ENCODE data around the gene RGS3. TPM values are rescaled to one million over a fixed set of nuclear protein-coding genes. Genes with fewer than 3 reads are reported as not detected.

The RGS3 gene
- total and polyA plus RNA-seq, 2 of the 13 experiments (the other 11 are each of a cell fraction or from before 2014, with no cell fraction given): 17.1 to 28.8 TPM

GRCh38 chr9:113614843-113615648 is 151.5 kb downstream of the RGS3 start:
- Histone ChIP-seq H4K20me1 (ENCODE audit: insufficient read depth, low read length) (no peaks in the 10 kb centered on the region), H3K4me1 (ENCODE audit: insufficient read depth, low read length) (peaks cover 82% of the 10 kb centered on the region), H2AFZ (ENCODE audit: low read length) (peak overlapping the region; percentile 50), H3K9me3 (ENCODE audit: low read length) (no peaks in the 10 kb centered on the region), H3K9ac (ENCODE audit: insufficient read depth, low read depth, low read length) (no peak overlapping the region; the same call in 1 of the 2 replicates), H3K4me3 (replicated peaks in 1 of 3; ENCODE audit: insufficient read depth in 1 of 3, low read depth in 2 of 3, low read length in 3 of 3) (no peak overlapping the region; a peak in 1 of 6 replicates), H3K79me2 (ENCODE audit: insufficient read depth, low read length) (no peaks in the 10 kb centered on the region), H3K27ac (ENCODE audit: extremely low read length, insufficient read depth, low read length) (no peak overlapping the region), H3K4me2 (ENCODE audit: low read depth, low read length) (peak overlapping the region; percentile 54), H3K36me3 (replicated peaks in 1 of 2; ENCODE audit: control insufficient read depth in 1 of 2, insufficient read depth in 2 of 2, low read length in 2 of 2) (no peaks in the 10 kb centered on the region), H3K27me3 (ENCODE audit: control insufficient read depth in 1 of 2, insufficient read depth in 2 of 2, low read length in 2 of 2) (peaks cover 0 to 13% of the 10 kb centered on the region in 2 experiments; a peak in 2 of 5 replicates)
- DNase-seq (ENCODE audit: low spot score) (no peak), FAIRE-seq (no peak), ATAC-seq (peak; percentile 33; the same call in 1 of the 3 replicates)
- ChIA-PET CTCF (ENCODE audit: low intra/inter-chr PET ratio, low total read pairs) (no interaction called here), POLR2A (interaction anchor here (1.2 to 2.3 kb wide), 4 partner anchors 8 to 37 kb away, joined by 4 to 10 read pairs (median 6); no protein-coding TSS in a partner anchor)
- intact Hi-C loops (cut with micrococcal nuclease; ENCODE audit: unreplicated experiment) (no loop called here), in situ Hi-C loops (cut with HindIII; ENCODE audit: extremely low pct_ligation_motif_present, low pct_unique_long_range_greater_than_20kb) (no loop called here)
- no TSS peak for BruUV-seq (replicated peaks)
- WGBS (ENCODE audit: low lambda C conversion rate): 21% methylated on average over 14 of the region's 14 CpGs
- TF ChIP-seq SALL2 (CRISPR knock-in tag; IDR thresholded peaks at IDR 0.05) (no peak), NR3C1 (CRISPR knock-in tag; IDR thresholded peaks at IDR 0.05) (no peak), REL (CRISPR knock-in tag; conservative IDR thresholded peaks at IDR 0.05) (no peak), ETV5 (CRISPR knock-in tag; IDR thresholded peaks at IDR 0.05; ENCODE audit: borderline replicate concordance) (no peak), HINFP (CRISPR knock-in tag; IDR thresholded peaks at IDR 0.05; ENCODE audit: low read depth) (no peak), PATZ1 (CRISPR knock-in tag; IDR thresholded peaks at IDR 0.05) (0 out of 2 replicates have a peak, but pooled peaks have one; percentile 21), ZHX1 (CRISPR knock-in tag; IDR thresholded peaks at IDR 0.05; ENCODE audit: low read depth) (no peak), MAF1 (CRISPR knock-in tag; IDR thresholded peaks at IDR 0.05; ENCODE audit: borderline replicate concordance) (no peak), CREBL2 (CRISPR knock-in tag; IDR thresholded peaks at IDR 0.05; ENCODE audit: borderline replicate concordance) (no peak), ZNF792 (CRISPR knock-in tag; IDR thresholded peaks at IDR 0.05) (no peak), ZNF512 (CRISPR knock-in tag; IDR thresholded peaks at IDR 0.05) (no peak), ZNF777 (CRISPR knock-in tag; IDR thresholded peaks at IDR 0.05) (no peak), TBX2 (CRISPR knock-in tag; IDR thresholded peaks at IDR 0.05; ENCODE audit: borderline replicate concordance) (0 out of 2 replicates have a peak, but pooled peaks have one; percentile 36), MAX (IDR thresholded peaks at IDR 0.05) (no peak), ISX (CRISPR knock-in tag; conservative IDR thresholded peaks at IDR 0.05) (no peak)
